ENCODE data around the gene TGFB1. TPM values are rescaled to one million over a fixed set of nuclear protein-coding genes. Genes with fewer than 3 reads are reported as not detected.

The TGFB1 gene
- total RNA-seq, 2 donors from 2014 or later: 7.7 to 14.6 TPM

DNA sequence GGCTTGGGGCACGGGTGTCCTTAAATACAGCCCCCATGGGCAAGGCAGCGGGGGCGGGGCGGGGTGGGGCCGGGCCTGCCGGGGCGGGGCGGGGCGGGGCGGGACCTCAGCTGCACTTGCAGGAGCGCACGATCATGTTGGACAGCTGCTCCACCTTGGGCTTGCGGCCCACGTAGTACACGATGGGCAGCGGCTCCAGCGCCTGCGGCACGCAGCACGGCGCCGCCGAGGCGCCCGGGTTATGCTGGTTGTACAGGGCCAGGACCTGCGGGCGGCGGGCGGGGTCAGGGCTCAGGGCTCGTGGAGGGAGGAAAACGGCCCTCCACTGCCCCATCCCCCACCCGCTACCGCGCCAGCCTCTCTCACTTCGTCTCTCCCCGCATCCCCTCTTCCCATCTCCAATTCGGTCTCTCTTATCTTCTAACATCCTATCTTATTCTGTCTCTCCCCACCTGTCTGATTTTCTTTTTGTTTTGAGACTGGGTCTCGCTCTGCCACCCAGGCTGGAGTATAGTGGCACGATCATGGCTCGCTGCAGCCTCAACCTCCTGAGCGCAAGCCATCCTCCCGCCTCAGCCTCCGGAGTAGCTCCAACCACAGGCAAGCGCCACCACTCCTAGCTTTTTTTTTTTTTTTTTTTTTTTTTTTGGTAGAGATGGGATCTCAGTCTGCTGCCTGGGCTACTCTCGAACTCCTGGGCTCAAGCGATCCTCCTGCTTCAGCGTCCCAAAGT, 22.6 kb downstream of the TGFB1 start:
- Histone ChIP-seq H3K27ac (no peak overlapping the region), H3K4me1 (peaks cover 14% of the 10 kb centered on the region), H3K9me3 (no peaks in the 10 kb centered on the region), H3K36me3 (no peaks in the 10 kb centered on the region), H3K9ac (ENCODE audit: low read depth in 2 of 2, low read length in 2 of 2) (no peak overlapping the region), H3K4me3 (no peak overlapping the region), H3K27me3 (no peaks in the 10 kb centered on the region)
- TF ChIP-seq, protein P1, sequence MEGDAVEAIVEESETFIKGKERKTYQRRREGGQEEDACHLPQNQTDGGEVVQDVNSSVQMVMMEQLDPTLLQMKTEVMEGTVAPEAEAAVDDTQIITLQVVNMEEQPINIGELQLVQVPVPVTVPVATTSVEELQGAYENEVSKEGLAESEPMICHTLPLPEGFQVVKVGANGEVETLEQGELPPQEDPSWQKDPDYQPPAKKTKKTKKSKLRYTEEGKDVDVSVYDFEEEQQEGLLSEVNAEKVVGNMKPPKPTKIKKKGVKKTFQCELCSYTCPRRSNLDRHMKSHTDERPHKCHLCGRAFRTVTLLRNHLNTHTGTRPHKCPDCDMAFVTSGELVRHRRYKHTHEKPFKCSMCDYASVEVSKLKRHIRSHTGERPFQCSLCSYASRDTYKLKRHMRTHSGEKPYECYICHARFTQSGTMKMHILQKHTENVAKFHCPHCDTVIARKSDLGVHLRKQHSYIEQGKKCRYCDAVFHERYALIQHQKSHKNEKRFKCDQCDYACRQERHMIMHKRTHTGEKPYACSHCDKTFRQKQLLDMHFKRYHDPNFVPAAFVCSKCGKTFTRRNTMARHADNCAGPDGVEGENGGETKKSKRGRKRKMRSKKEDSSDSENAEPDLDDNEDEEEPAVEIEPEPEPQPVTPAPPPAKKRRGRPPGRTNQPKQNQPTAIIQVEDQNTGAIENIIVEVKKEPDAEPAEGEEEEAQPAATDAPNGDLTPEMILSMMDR (IDR thresholded peaks at IDR 0.05): no peak
- no peak for DNase-seq
- intact Hi-C loops (cut with DNase I): no loop called here

DNA sequence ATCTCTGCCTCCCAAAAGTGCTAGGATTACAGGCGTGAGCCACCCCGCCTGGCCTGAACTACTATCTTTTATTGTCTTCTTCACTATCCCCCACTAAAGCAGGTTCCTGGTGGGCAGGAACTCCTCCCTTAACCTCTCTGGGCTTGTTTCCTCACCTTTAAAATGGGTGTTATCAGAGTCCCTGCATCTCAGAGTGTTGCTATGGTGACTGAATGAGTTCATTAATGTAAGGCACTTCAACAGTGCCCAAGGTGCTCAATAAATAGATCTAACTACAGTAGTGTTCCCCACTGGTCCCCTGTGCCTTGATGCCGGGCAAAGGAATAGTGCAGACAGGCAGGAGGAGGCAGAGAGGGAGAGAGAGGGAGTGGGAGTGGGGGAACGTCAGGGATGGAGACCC, 23.2 kb downstream of the TGFB1 start:
- intact Hi-C loops (cut with DNase I): no loop called here
- Histone ChIP-seq H3K9me3 (no peaks in the 10 kb centered on the region), H3K27ac (no peak overlapping the region), H3K4me3 (no peak overlapping the region), H3K27me3 (no peaks in the 10 kb centered on the region), H3K36me3 (no peaks in the 10 kb centered on the region), H3K4me1 (peaks cover 19% of the 10 kb centered on the region), H3K9ac (ENCODE audit: low read depth in 2 of 2, low read length in 2 of 2) (no peak overlapping the region)
- TF ChIP-seq, protein P1 (IDR thresholded peaks at IDR 0.05): no peak
- no peak for DNase-seq

DNA sequence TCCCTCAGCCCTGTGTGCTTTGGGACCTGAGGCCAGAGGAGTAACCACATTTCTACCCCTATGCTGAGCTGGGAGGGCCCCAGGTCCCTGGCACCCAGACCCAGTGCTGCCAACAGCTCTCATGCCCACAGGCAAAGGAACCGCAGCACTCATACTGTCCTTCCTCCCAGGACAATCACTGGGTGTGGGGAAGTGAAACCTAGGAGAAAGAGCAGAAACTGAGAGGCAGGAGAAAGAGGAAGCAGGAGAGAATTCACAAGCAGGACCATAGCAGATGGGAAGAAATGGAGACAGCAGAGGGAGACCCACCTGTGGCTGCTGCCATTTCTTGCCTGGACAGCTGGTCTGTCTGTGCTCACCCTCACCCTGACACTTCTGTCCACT, 24.9 kb downstream of the TGFB1 start:
- TF ChIP-seq, protein P1 (IDR thresholded peaks at IDR 0.05): no peak
- H3K9ac ChIP-seq (ENCODE audit: low read depth in 2 of 2, low read length in 2 of 2): peak overlapping the region in 1 of 2 donors; percentile 54
- H3K27me3 ChIP-seq: no peaks in the 10 kb centered on the region
- H3K27ac ChIP-seq: peak overlapping the region; percentile 67
- no peaks in the 10 kb centered on the region for H3K36me3 ChIP-seq
- no peak overlapping the region for H3K4me3 ChIP-seq
- intact Hi-C loops (cut with DNase I): loop anchor here (10.0 kb wide), 1 partner anchor 106 kb away; the partner anchor contains the start of gene DMAC2
- H3K4me1 ChIP-seq: peaks cover 29% of the 10 kb centered on the region
- DNase-seq: no peak
- no peaks in the 10 kb centered on the region for H3K9me3 ChIP-seq

DNA sequence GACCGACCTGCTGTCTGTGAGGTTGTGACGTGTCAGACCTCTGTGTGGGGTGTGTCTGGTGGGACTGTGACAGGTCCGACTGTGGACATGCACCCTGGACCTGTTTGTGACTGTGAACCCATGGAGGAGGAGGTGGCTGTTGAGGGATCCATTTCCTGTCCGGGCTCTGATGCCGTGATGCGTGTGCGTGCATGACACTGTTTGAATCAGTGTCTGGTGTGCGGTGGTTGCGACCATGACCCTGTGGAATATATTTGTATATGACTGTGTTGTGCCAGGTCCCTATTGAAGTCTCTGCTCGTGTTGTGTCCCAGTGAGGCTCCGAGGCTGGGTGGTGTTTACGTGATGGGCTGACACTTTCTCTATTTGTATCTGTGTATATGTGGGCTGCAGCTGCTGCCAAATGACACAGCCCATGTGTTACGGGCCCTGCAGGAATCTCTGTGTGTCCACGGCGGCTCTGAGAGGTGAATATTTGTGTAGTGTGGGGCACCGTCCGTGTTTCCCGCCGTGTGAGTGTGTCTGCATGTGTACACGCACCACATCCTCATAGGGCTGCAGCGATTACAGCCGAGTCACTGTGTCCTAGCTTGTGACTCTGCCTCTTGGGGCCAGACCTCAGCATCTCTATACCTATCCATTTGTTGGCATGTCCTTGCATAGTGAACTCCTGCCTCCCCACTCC, 25.4 kb downstream of the TGFB1 start:
- Histone ChIP-seq H3K36me3 (no peaks in the 10 kb centered on the region), H3K9ac (ENCODE audit: low read depth in 2 of 2, low read length in 2 of 2) (peak overlapping the region; percentile 53 to 54), H3K27ac (peak overlapping the region; percentile 67), H3K4me3 (peak overlapping the region; percentile 30), H3K27me3 (no peaks in the 10 kb centered on the region), H3K4me1 (peaks cover 29% of the 10 kb centered on the region), H3K9me3 (no peaks in the 10 kb centered on the region)
- no peak for DNase-seq
- intact Hi-C loops (cut with DNase I): loop anchor here (10.0 kb wide), 1 partner anchor 107 kb away; the partner anchor contains the start of gene DMAC2
- TF ChIP-seq, protein P1 (IDR thresholded peaks at IDR 0.05): no peak

DNA sequence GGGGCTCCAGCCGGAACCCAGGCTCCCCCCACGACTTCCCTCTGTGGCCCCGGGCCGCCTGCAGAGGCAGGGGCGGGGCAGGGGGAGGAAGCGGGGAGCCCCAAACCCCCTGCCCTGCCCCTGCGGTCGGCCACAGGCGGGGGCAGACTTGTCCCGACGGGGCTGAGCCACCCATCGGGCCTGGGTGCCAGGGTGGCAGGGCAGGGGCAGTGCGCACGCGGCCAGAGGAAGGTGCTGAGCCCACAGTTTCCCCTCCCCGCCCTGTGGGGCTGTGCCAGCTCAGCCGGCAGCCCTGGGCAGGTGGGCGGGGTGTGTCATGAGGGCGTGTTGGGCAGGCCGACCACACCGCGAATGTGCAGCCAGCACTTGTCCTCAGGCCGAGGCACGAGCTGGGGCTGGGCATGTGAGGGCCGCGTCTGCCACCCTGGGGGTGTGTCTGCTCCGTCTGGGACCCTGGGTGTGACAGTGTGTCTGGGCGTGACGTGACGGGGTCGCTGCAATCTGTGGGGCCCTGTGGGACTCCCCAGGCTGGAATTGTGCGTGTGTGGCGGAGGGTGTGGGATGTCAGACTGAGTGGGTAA, 26.1 kb downstream of the TGFB1 start:
- Histone ChIP-seq H3K36me3 (no peaks in the 10 kb centered on the region), H3K9ac (ENCODE audit: low read depth in 2 of 2, low read length in 2 of 2) (peak overlapping the region; percentile 53 to 54), H3K27me3 (no peaks in the 10 kb centered on the region), H3K9me3 (no peaks in the 10 kb centered on the region), H3K4me1 (peaks cover 29% of the 10 kb centered on the region), H3K27ac (peak overlapping the region; percentile 67), H3K4me3 (peak overlapping the region; percentile 30)
- intact Hi-C loops (cut with DNase I): loop anchor here (10.0 kb wide), 1 partner anchor 107 kb away; the partner anchor contains the start of gene DMAC2
- DNase-seq: peak; percentile 81
- TF ChIP-seq, protein P1 (IDR thresholded peaks at IDR 0.05): no peak
